Islet of Langerhans (tissue), 1 donor: ENCODE results near the gene RHOXF2B.
A peak's percentile ranks its signal among the peaks of the same experiment; 100 is the strongest.
"Not testable (repeated sequence)": the region's sequence is repeated elsewhere in the genome, so short reads cannot be mapped to it uniquely, and the experiment has no call there.

ENCODE experiments used
- FAIRE-seq: peaks from one replicate; lab custom pipeline; 2011; peaks lifted over from hg19 to GRCh38; lab: Jason Lieb, UNC

Gene RHOXF2B

GRCh38 chrX:120077590-120077989 lies at the start of gene RHOXF2B:
Gene RHOXF2B, minus strand, starts transcription at chrX:120077690. Its CDS starts 138 bp downstream, at chrX:120077552.
- not testable (repeated sequence) for FAIRE-seq

- FAIRE-seq, result no peak
Observed at GRCh38 chrX:120125444-120125843, 48.0 kb upstream of the RHOXF2B start.

GRCh38 chrX:120120223-120120622 lies 42.7 kb upstream of the RHOXF2B start:
- FAIRE-seq, result no peak

- FAIRE-seq, result no peak
Observed at GRCh38 chrX:120115438-120115963, 38.0 kb upstream of the RHOXF2B start, which contains the start of gene RHOXF1. Gene RHOXF1, minus strand, starts transcription at chrX:120115913. Its CDS starts 51 bp downstream, at chrX:120115862.

GRCh38 chrX:120111611-120112010 lies 34.1 kb upstream of the RHOXF2B start:
- FAIRE-seq, result no peak

GRCh38 chrX:120109378-120109777 lies 31.9 kb upstream of the RHOXF2B start:
- no peak for FAIRE-seq

- not testable (repeated sequence) for FAIRE-seq
Observed at GRCh38 chrX:120104707-120105106, 27.2 kb upstream of the RHOXF2B start.

GRCh38 chrX:120101057-120101456 lies 23.6 kb upstream of the RHOXF2B start:
- not testable (repeated sequence) for FAIRE-seq

- no peak for FAIRE-seq
Observed at GRCh38 chrX:120090208-120090607, 12.7 kb upstream of the RHOXF2B start.

GRCh38 chrX:120087289-120088017 lies 10.0 kb upstream of the RHOXF2B start:
- FAIRE-seq, result no peak

- FAIRE-seq, result peak; percentile 30
Observed at GRCh38 chrX:120085553-120086185, 8.2 kb upstream of the RHOXF2B start.

GRCh38 chrX:120066169-120066568 lies 11.3 kb downstream of the RHOXF2B start:
- FAIRE-seq, result not testable (repeated sequence)

- FAIRE-seq, result not testable (repeated sequence)
Observed at GRCh38 chrX:120042712-120043111, 34.8 kb downstream of the RHOXF2B start.

GRCh38 chrX:120042247-120042646 lies 35.2 kb downstream of the RHOXF2B start:
- not testable (repeated sequence) for FAIRE-seq

- FAIRE-seq, result peak; percentile 94
Observed at GRCh38 chrX:120040176-120040575, 37.3 kb downstream of the RHOXF2B start.

- not testable (repeated sequence) for FAIRE-seq
Observed at GRCh38 chrX:120039087-120039733, 38.3 kb downstream of the RHOXF2B start.

- no peak for FAIRE-seq
Observed at GRCh38 chrX:120036704-120037103, 40.8 kb downstream of the RHOXF2B start.

GRCh38 chrX:120035522-120036309 lies 41.8 kb downstream of the RHOXF2B start:
- not testable (repeated sequence) for FAIRE-seq

- no peak for FAIRE-seq
Observed at GRCh38 chrX:120029354-120029753, 48.1 kb downstream of the RHOXF2B start.

- FAIRE-seq, result no peak
Observed at GRCh38 chrX:120023259-120023658, 54.2 kb downstream of the RHOXF2B start.

GRCh38 chrX:120022763-120023162 lies 54.7 kb downstream of the RHOXF2B start:
- FAIRE-seq, result no peak
